GM21717 (cell line): ENCODE measurements around the gene KRTAP5-6.

Experiments used
- ATAC-seq: cut with Tn5 transposase; IDR thresholded peaks from one replicate; pipeline ENCODE4 v1.9.1; 2021; ENCODE audit warnings: mild to moderate bottlenecking, moderate library complexity; ENCODE audit not compliant: unreplicated experiment

KRTAP5-6 gene

GRCh38 chr11:1701091-1701807, 4.3 kb downstream of the KRTAP5-6 start:
- no peak for ATAC-seq

GRCh38 chr11:1702506-1702905, 5.5 kb downstream of the KRTAP5-6 start:
- no peak for ATAC-seq

GRCh38 chr11:1703146-1703545, 6.2 kb downstream of the KRTAP5-6 start:
- no peak for ATAC-seq

GRCh38 chr11:1705126-1706052, 8.4 kb downstream of the KRTAP5-6 start:
- ATAC-seq = no peak

GRCh38 chr11:1706634-1707400, 9.8 kb downstream of the KRTAP5-6 start:
- no peak for ATAC-seq

GRCh38 chr11:1707751-1708150, 10.8 kb downstream of the KRTAP5-6 start:
- ATAC-seq = no peak

- ATAC-seq = no peak
Measured at GRCh38 chr11:1708716-1709115, 11.7 kb downstream of the KRTAP5-6 start.

GRCh38 chr11:1714908-1715885, 18.2 kb downstream of the KRTAP5-6 start:
- ATAC-seq = no peak

GRCh38 chr11:1717745-1718144, 20.8 kb downstream of the KRTAP5-6 start:
- ATAC-seq = no peak

- no peak for ATAC-seq
Measured at GRCh38 chr11:1718326-1718725, 21.3 kb downstream of the KRTAP5-6 start.

GRCh38 chr11:1719781-1720180, 22.8 kb downstream of the KRTAP5-6 start:
- no peak for ATAC-seq

GRCh38 chr11:1727096-1727690, 30.2 kb downstream of the KRTAP5-6 start:
- ATAC-seq = no peak

- no peak for ATAC-seq
Measured at GRCh38 chr11:1727861-1728260, 30.9 kb downstream of the KRTAP5-6 start.

- no peak for ATAC-seq
Measured at GRCh38 chr11:1728301-1728700, 31.3 kb downstream of the KRTAP5-6 start.

GRCh38 chr11:1728931-1729691, 32.1 kb downstream of the KRTAP5-6 start:
- no peak for ATAC-seq

GRCh38 chr11:1729692-1730011, 32.7 kb downstream of the KRTAP5-6 start:
- ATAC-seq = no peak

GRCh38 chr11:1730059-1730629, 33.1 kb downstream of the KRTAP5-6 start:
- no peak for ATAC-seq

GRCh38 chr11:1731451-1732059, 34.6 kb downstream of the KRTAP5-6 start:
- ATAC-seq = no peak
